Right lobe of liver (tissue), 4 donors: ENCODE data around the gene B4GALNT1.

Source experiments
- POLR2A ChIP-seq: fragments of 450-650 bp; IDR thresholded peaks from one replicate; pipeline ENCODE4 v1.6.1; 2017; ENCODE audit warnings: antibody characterized with exemption, mild to moderate bottlenecking
- TF ChIP-seq, protein P1 (sequence below), 4 donors: fragments of 200-600 bp in 3 of 4; fragments of 450-650 bp in 1 of 4; IDR thresholded peaks; one replicate each; pipeline versions ENCODE4 v1.5.1 to v1.8.0; 2016 to 2022; ENCODE audit warnings: antibody characterized with exemption in 4 of 4, mild to moderate bottlenecking in 2 of 4
- donor health status: DM: no; HTN: no; CAD: no.
- donor health status: DM: no; HTN: no; CAD: no.
- donor health status: DM: no; HTN: yes; CAD: no.

DNA sequence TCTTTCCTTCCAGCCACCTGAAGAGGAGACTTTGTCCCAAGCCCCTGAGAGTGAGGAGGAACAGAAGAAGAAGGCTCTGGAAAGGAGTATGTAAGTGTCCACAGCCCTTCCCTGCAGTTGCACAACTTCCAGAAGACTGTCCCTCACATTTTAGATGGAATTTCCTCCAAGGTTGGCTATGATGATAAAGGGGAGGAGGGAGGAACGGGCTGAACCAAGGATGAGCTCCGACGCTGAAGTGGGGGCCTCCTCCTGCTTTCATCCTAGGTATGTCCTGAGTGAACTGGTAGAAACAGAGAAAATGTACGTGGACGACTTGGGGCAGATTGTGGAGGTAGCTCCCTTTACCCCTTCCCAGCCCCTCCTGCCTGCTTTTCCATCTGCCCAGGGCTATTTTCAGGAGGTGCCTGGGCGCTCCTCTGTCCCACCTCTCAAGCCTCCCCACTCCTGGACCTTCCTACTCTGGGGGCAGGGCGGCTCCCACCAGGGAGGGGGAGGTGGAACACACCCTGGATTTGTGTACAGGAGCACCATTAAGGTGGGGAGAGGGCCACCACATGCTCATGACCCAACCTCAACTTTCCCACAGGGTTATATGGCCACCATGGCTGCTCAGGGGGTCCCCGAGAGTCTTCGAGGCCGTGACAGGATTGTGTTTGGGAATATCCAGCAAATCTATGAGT lies 19.4 kb downstream of the B4GALNT1 start:
- TF ChIP-seq, protein P1, sequence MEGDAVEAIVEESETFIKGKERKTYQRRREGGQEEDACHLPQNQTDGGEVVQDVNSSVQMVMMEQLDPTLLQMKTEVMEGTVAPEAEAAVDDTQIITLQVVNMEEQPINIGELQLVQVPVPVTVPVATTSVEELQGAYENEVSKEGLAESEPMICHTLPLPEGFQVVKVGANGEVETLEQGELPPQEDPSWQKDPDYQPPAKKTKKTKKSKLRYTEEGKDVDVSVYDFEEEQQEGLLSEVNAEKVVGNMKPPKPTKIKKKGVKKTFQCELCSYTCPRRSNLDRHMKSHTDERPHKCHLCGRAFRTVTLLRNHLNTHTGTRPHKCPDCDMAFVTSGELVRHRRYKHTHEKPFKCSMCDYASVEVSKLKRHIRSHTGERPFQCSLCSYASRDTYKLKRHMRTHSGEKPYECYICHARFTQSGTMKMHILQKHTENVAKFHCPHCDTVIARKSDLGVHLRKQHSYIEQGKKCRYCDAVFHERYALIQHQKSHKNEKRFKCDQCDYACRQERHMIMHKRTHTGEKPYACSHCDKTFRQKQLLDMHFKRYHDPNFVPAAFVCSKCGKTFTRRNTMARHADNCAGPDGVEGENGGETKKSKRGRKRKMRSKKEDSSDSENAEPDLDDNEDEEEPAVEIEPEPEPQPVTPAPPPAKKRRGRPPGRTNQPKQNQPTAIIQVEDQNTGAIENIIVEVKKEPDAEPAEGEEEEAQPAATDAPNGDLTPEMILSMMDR (IDR thresholded peaks at IDR 0.05): no peak
- no peak for TF ChIP-seq POLR2A
